ENCODE measurements around the gene ALDH3A1. TPM values are rescaled to one million over a fixed set of nuclear protein-coding genes. Genes with fewer than 3 reads are reported as not detected.

ALDH3A1 gene
- total and polyA plus RNA-seq, 10 of the 15 experiments (the other 5 are each of a cell fraction or from before 2014, with no cell fraction given): 0.20 TPM; not detected in 9

- Histone ChIP-seq H3K9me3 (replicated peaks; ENCODE audit: control insufficient read depth, insufficient read depth, low read length) (no peaks in the 10 kb centered on the region), H2AFZ (ENCODE audit: control insufficient read depth, low read depth, low read length) (no peak overlapping the region), H4K20me1 (ENCODE audit: control insufficient read depth, insufficient read depth) (no peaks in the 10 kb centered on the region), H3K4me1 (ENCODE audit: control insufficient read depth, insufficient read depth, low read length) (no peaks in the 10 kb centered on the region), H3K4me3 (no peak overlapping the region), H3K36me3 (ENCODE audit: control insufficient read depth in 2 of 2, insufficient read depth in 2 of 2, low read length in 1 of 2) (no peaks in the 10 kb centered on the region), H3K9ac (ENCODE audit: control insufficient read depth, insufficient read depth, low read length) (no peak overlapping the region), H3K27ac (ENCODE audit: control insufficient read depth, insufficient read depth) (no peak overlapping the region), H3K27me3 (replicated peaks in 1 of 2; ENCODE audit: control insufficient read depth in 2 of 2, insufficient read depth in 2 of 2, low read length in 1 of 2) (no peaks in the 10 kb centered on the region), H3K4me2 (ENCODE audit: control insufficient read depth, insufficient read depth) (no peak overlapping the region), H3K79me2 (ENCODE audit: control insufficient read depth, insufficient read depth, low read length) (no peaks in the 10 kb centered on the region)
- 69% methylated on average over 9 of the region's 9 CpGs for WGBS (ENCODE audit: insufficient coverage, insufficient replicate concordance, low lambda C conversion rate, missing lambda C conversion rate)
- ChIA-PET SMC1A (ENCODE audit: uncharacterized antibody, unreplicated experiment) (no interaction called here), RAD21 (ENCODE audit: unreplicated experiment) (no interaction called here), CTCF (no interaction called here), POLR2A (no interaction called here)
- FAIRE-seq (no peak), ATAC-seq (no peak), DNase-seq (ENCODE audit: low read depth, low spot score) (no peak)
- TF ChIP-seq HDGF (IDR thresholded peaks at IDR 0.05) (no peak), CREM (IDR thresholded peaks at IDR 0.05; ENCODE audit: low read depth) (no peak), PAX8 (IDR thresholded peaks at IDR 0.05) (no peak), ESRRA (IDR thresholded peaks at IDR 0.05; ENCODE audit: low read length) (no peak), KDM1A (IDR thresholded peaks at IDR 0.05; ENCODE audit: borderline replicate concordance) (no peak), POU2F2 (IDR thresholded peaks at IDR 0.05; ENCODE audit: borderline replicate concordance, low read depth, low read length) (no peak), ZZZ3 (IDR thresholded peaks at IDR 0.05; ENCODE audit: control insufficient read depth, insufficient read length, low read depth) (no peak), NFYB (IDR thresholded peaks at IDR 0.05; ENCODE audit: insufficient read depth, low read depth, low read length) (no peak), FOS (IDR thresholded peaks at IDR 0.05; ENCODE audit: borderline replicate concordance, extremely low read depth, insufficient read length) (no peak)
- in situ Hi-C loops (cut with MboI) (no loop called here), intact Hi-C loops (cut with micrococcal nuclease; ENCODE audit: unreplicated experiment) (no loop called here)
- no TSS peak for BruUV-seq (replicated peaks)
Measured at GRCh38 chr17:19738757-19739156, 9.3 kb downstream of the ALDH3A1 start.

- Histone ChIP-seq H3K27me3 (replicated peaks in 1 of 2; ENCODE audit: control insufficient read depth in 2 of 2, insufficient read depth in 2 of 2, low read length in 1 of 2) (no peaks in the 10 kb centered on the region), H3K36me3 (ENCODE audit: control insufficient read depth in 2 of 2, insufficient read depth in 2 of 2, low read length in 1 of 2) (no peaks in the 10 kb centered on the region), H3K4me3 (no peak overlapping the region), H2AFZ (ENCODE audit: control insufficient read depth, low read depth, low read length) (no peak overlapping the region), H3K4me1 (ENCODE audit: control insufficient read depth, insufficient read depth, low read length) (no peaks in the 10 kb centered on the region), H3K27ac (ENCODE audit: control insufficient read depth, insufficient read depth) (no peak overlapping the region), H3K9ac (ENCODE audit: control insufficient read depth, insufficient read depth, low read length) (no peak overlapping the region), H3K79me2 (ENCODE audit: control insufficient read depth, insufficient read depth, low read length) (no peaks in the 10 kb centered on the region), H3K9me3 (replicated peaks; ENCODE audit: control insufficient read depth, insufficient read depth, low read length) (no peaks in the 10 kb centered on the region), H4K20me1 (ENCODE audit: control insufficient read depth, insufficient read depth) (no peaks in the 10 kb centered on the region), H3K4me2 (ENCODE audit: control insufficient read depth, insufficient read depth) (no peak overlapping the region)
- intact Hi-C loops (cut with micrococcal nuclease; ENCODE audit: unreplicated experiment): no loop called here
- ChIA-PET CTCF (no interaction called here), POLR2A (no interaction called here), RAD21 (ENCODE audit: unreplicated experiment) (no interaction called here), SMC1A (ENCODE audit: uncharacterized antibody, unreplicated experiment) (no interaction called here)
- DNase-seq (ENCODE audit: low read depth, low spot score) (no peak), ATAC-seq (no peak), FAIRE-seq (no peak)
- BruUV-seq (replicated peaks): no TSS peak
- 59% methylated on average over 14 of the region's 14 CpGs for WGBS (ENCODE audit: insufficient coverage, insufficient replicate concordance, low lambda C conversion rate, missing lambda C conversion rate)
- in situ Hi-C loops (cut with MboI): no loop called here
- TF ChIP-seq SMC3 (IDR thresholded peaks at IDR 0.05; ENCODE audit: borderline replicate concordance, low read length) (no peak), HSF1 (IDR thresholded peaks at IDR 0.05; ENCODE audit: low read depth, low read length) (no peak), NKRF (conservative IDR thresholded peaks at IDR 0.05) (no peak), BCLAF1 (IDR thresholded peaks at IDR 0.05) (no peak), LARP7 (IDR thresholded peaks at IDR 0.05) (no peak)
Measured at GRCh38 chr17:19738073-19738449, 10.0 kb downstream of the ALDH3A1 start.

Measured in GM12878 (cell line).